GM06990 (cell line): ENCODE data around the gene CHCHD6.

Source experiments
- DNase-seq: peaks from one replicate; pipeline ENCODE4 v3.0.0-alpha.2; 2011; ENCODE audit not compliant: insufficient read length; ENCODE audit errors: extremely low read depth
- H3K27me3 ChIP-seq: replicated peaks from 2 replicates; pipeline ENCODE4 v1.6.0; 2011; ENCODE audit warnings: low read length; ENCODE audit not compliant: control insufficient read depth, insufficient read depth
- H3K36me3 ChIP-seq: 2 replicates; pipeline ENCODE4 v1.5.1; 2011; ENCODE audit warnings: low read length; ENCODE audit not compliant: control insufficient read depth, insufficient read depth
- H3K4me3 ChIP-seq: replicated peaks from 2 replicates; pipeline ENCODE4 v1.5.1; 2011; ENCODE audit warnings: low read depth, mild to moderate bottlenecking, control low read depth, low read length
- TF ChIP-seq, protein P1 (sequence below): IDR thresholded peaks from 2 replicates; pipeline ENCODE4 v1.5.1; 2011; ENCODE audit warnings: low read length, control low read depth, mild to moderate bottlenecking, inconsistent platforms; ENCODE audit not compliant: insufficient read depth, poor library complexity, severe bottlenecking

Gene CHCHD6

DNA sequence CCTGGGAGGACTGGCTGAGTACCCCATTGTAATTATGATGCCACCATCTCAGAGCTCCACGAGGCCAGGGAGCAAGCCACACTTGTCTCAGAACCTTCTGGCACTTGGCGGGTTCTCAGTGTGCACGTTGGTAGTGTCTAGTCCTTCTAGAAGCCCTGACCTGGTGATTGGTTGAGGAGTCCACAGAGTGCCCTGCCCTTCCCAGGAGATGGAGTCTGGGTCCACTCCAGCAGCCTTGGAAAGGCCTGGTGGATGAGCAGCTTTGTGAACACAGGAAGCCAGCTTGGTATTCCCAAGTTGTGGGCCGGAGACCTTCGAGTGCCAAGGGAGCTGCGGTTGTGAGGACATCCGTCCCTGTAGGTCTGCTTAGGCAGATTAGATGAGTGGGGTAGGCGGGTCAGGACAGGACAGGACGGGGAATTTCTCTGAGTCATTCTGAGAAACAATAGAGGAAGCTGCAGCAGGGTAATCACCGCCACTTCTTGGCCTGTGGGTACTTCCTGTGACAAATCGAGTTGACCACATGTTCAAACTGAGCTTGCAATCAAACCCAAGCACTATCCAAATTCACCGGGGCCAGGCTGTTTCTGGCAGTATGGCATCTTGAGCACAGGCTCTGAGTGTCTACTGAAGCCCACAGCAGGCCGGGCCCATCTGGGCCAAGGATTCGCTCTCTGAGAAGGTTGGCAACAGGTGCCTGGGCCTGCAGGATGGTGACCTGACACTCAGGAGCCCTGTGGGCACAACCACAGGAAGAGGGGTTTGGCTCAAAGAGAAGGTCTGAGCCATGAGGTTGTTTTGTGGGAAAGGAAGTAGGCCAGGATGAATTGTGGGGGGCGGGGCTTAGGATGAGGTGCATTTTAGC is 207.4 kb downstream of the CHCHD6 start:
- Histone ChIP-seq H3K27me3 (no peaks in the 10 kb centered on the region), H3K36me3 (no peaks in the 10 kb centered on the region), H3K4me3 (no peak overlapping the region)
- peak; percentile 86 for DNase-seq
- TF ChIP-seq, protein P1, sequence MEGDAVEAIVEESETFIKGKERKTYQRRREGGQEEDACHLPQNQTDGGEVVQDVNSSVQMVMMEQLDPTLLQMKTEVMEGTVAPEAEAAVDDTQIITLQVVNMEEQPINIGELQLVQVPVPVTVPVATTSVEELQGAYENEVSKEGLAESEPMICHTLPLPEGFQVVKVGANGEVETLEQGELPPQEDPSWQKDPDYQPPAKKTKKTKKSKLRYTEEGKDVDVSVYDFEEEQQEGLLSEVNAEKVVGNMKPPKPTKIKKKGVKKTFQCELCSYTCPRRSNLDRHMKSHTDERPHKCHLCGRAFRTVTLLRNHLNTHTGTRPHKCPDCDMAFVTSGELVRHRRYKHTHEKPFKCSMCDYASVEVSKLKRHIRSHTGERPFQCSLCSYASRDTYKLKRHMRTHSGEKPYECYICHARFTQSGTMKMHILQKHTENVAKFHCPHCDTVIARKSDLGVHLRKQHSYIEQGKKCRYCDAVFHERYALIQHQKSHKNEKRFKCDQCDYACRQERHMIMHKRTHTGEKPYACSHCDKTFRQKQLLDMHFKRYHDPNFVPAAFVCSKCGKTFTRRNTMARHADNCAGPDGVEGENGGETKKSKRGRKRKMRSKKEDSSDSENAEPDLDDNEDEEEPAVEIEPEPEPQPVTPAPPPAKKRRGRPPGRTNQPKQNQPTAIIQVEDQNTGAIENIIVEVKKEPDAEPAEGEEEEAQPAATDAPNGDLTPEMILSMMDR = no peak

DNA sequence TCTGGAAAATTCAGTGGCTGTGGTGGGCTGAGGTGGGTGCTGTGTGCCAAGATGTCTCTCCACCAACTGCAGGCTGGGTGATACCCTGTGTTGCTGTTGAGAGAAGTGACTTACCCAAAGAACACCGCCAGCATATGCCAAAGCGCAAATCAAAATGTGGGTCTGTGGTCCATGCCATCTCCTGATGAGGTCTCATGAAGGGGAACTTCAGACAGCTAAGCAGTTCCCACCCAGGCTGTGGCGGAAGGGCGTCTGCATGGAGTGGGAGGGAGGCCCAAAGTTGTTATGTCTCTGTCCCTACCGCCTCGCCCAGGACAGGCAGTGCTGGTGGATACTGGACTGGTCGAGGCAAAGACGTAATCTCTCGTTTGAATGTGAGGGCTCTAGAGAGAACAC is 208.0 kb downstream of the CHCHD6 start:
- Histone ChIP-seq H3K27me3 (no peaks in the 10 kb centered on the region), H3K4me3 (no peak overlapping the region), H3K36me3 (no peaks in the 10 kb centered on the region)
- TF ChIP-seq, protein P1 = no peak
- no peak for DNase-seq

DNA sequence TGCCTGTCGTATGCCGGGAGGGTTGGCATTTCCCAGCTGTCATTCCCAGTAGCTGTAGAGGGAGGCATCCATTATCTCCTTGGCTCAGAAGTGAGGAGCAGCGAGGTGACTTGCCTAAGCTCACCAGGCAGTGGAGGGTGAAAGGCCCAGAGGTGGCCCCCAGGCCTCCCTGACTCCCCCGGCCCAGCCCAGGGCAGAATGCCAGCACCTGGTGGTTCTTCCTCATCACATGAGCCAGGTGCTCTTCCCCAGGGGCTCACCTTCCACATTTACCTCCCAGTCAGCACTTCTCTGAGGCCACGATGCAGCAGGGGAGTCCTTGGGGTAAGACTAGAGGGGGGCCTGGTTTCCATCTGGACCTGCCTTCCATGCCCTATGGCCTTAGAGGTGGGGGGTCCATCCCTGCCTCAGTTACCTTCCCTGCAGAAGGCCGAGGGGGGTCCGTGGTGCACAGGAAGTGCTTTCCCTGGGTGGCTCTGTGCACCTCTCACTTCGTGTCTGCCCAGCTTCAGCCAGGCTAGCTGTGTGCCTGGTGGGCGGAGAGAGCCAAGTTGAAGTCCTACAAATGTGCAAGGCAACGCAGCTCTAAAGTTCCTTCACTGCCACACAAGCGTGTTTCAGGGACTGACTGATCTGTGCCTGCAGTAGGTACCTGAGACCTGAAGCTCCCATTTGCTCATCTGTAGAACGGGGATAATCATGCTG is 208.6 kb downstream of the CHCHD6 start:
- no peak overlapping the region for H3K4me3 ChIP-seq
- H3K27me3 ChIP-seq = no peaks in the 10 kb centered on the region
- TF ChIP-seq, protein P1 = no peak
- DNase-seq = peak; percentile 25
- no peaks in the 10 kb centered on the region for H3K36me3 ChIP-seq

DNA sequence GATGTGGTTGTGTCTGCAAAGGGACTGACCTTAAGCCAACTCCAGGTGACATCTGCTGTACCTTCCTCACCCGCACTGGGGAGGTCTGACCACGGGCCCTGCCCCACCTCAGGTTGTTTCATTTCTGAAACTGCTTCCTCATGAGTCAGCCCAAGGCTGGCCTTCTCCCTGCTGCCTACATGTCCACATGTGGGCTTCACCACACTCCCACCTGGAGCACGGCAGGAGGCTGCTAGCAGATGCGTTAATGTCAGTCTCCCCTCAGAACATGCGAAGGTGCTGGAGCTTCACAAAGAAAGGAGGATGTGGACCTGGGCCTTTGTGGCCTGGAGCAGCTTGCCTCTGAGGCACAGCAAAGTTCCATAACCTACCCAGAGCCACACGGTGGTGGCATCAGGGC is 209.5 kb downstream of the CHCHD6 start:
- TF ChIP-seq, protein P1 = no peak
- Histone ChIP-seq H3K4me3 (no peak overlapping the region), H3K27me3 (no peaks in the 10 kb centered on the region), H3K36me3 (no peaks in the 10 kb centered on the region)
- DNase-seq = peak; percentile 44

DNA sequence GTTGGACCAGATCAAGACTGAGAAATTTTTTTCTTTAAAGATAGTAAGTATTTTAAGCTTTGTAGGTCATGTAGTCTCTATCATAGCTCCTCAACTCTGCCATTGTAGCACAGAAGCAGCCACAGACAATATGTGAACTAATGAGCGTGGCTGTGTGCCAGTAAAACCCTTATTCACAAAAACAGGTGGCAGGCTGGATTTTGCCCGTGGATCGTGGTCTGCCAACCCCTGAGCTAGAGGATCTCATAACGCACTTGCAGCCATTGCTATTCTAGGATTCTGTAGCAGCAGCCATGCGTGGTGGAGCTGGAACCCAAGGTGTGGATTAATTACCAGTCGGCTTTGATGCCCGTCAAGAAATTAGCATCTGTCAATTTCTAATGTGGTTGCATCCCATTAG is 210.2 kb downstream of the CHCHD6 start:
- no peak for DNase-seq
- TF ChIP-seq, protein P1 = no peak

More for the DNA sequence above, 210.2 kb downstream of the CHCHD6 start:
- Histone ChIP-seq H3K27me3 (no peaks in the 10 kb centered on the region), H3K36me3 (no peaks in the 10 kb centered on the region), H3K4me3 (no peak overlapping the region)
